Measurements from ENCODE around the gene STPG4. TPM values are rescaled to one million over a fixed set of nuclear protein-coding genes. Genes with fewer than 3 reads are reported as not detected.

STPG4 gene
- total RNA-seq, 1 experiment from 2014 or later = 10.6 TPM

DNA sequence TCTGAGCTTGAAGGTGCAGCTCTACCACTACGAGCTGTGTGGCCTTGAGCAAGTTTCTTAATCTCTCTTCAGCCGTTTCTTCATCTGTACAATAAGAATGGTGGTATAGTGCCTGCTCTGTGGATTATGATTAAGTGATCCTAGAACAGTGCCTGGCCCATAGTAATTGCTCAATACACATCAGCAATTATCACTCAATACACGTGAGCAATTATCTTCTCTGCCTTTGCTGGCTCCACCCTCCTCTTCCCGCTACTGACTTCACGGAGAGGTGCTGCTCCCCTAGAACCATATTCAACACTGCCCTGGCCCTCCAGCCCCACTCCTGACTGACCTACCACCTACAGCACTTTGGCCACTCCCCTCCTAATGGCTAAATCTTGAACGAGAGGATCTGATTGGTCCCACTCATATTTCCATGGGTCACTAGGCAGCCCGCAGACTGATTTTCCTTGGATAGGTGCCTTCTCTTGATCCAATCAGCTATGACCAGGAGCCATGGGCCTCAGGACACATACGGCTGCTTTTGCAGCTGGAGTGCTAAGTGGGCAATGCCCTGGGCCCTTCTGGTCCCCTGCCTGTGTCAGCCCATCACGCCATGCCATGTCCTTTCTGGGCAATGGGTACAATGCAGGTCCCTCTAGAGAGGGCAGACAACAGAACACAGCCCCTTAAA lies 77.5 kb downstream of the STPG4 start:
- Histone ChIP-seq H2AFZ (ENCODE audit: low read depth, low read length, poor library complexity, severe bottlenecking) (no peak overlapping the region), H3K4me2 (ENCODE audit: low read length) (peak overlapping the region; percentile 75), H3K4me3 (replicated peaks in 1 of 2; ENCODE audit: low read depth in 1 of 2, low read length in 2 of 2) (peak overlapping the region; percentile 10 to 44; a peak in 3 of 4 replicates), H3K9me2 (ENCODE audit: insufficient read depth) (no peaks in the 10 kb centered on the region), H3K9ac (ENCODE audit: low read length) (peak overlapping the region; percentile 66), H3K27ac (ENCODE audit: low read depth, low read length) (peak overlapping the region; percentile 95), H4K20me1 (ENCODE audit: insufficient read depth) (no peaks in the 10 kb centered on the region), H3K36me3 (ENCODE audit: control insufficient read depth in 1 of 2, insufficient read depth in 2 of 2, low read length in 2 of 2) (0 out of 4 replicates have a peak, but pooled peaks cover 0 to 3% of the 10 kb centered on the region in 2 experiments), H3K79me2 (ENCODE audit: insufficient read depth, low read length) (peaks cover 90% of the 10 kb centered on the region), H3K4me1 (ENCODE audit: control insufficient read depth in 1 of 2, insufficient read depth in 2 of 2, low read length in 2 of 2) (peaks cover 65 to 92% of the 10 kb centered on the region in 2 experiments), H3K9me3 (ENCODE audit: control insufficient read depth in 1 of 2, insufficient read depth in 1 of 2, low read depth in 1 of 2, low read length in 2 of 2) (no peaks in the 10 kb centered on the region), H3K27me3 (ENCODE audit: insufficient read depth, low read length) (no peaks in the 10 kb centered on the region)
- TF ChIP-seq, protein P1, sequence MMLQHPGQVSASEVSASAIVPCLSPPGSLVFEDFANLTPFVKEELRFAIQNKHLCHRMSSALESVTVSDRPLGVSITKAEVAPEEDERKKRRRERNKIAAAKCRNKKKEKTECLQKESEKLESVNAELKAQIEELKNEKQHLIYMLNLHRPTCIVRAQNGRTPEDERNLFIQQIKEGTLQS (IDR thresholded peaks at IDR 0.05) = no peak
- TF ChIP-seq CEBPB (IDR thresholded peaks at IDR 0.05; ENCODE audit: low read depth) = no peak
- TF ChIP-seq SP1 (IDR thresholded peaks at IDR 0.05; ENCODE audit: low read depth) = no peak
- TF ChIP-seq CBX3 (IDR thresholded peaks at IDR 0.05; ENCODE audit: low read depth) = no peak
- no peak for TF ChIP-seq RAD21 (IDR thresholded peaks at IDR 0.05; ENCODE audit: low read depth)
- TF ChIP-seq, protein P2, sequence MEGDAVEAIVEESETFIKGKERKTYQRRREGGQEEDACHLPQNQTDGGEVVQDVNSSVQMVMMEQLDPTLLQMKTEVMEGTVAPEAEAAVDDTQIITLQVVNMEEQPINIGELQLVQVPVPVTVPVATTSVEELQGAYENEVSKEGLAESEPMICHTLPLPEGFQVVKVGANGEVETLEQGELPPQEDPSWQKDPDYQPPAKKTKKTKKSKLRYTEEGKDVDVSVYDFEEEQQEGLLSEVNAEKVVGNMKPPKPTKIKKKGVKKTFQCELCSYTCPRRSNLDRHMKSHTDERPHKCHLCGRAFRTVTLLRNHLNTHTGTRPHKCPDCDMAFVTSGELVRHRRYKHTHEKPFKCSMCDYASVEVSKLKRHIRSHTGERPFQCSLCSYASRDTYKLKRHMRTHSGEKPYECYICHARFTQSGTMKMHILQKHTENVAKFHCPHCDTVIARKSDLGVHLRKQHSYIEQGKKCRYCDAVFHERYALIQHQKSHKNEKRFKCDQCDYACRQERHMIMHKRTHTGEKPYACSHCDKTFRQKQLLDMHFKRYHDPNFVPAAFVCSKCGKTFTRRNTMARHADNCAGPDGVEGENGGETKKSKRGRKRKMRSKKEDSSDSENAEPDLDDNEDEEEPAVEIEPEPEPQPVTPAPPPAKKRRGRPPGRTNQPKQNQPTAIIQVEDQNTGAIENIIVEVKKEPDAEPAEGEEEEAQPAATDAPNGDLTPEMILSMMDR (IDR thresholded peaks at IDR 0.05 in 2 of 3, conservative IDR thresholded peaks at IDR 0.05 in 1 of 3; ENCODE audit: borderline replicate concordance in 1 of 3, insufficient read depth in 1 of 3, low read depth in 2 of 3, low read length in 2 of 3) = no peak
- TF ChIP-seq, protein P3, sequence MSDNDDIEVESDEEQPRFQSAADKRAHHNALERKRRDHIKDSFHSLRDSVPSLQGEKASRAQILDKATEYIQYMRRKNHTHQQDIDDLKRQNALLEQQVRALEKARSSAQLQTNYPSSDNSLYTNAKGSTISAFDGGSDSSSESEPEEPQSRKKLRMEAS (IDR thresholded peaks at IDR 0.05) = no peak
- TF ChIP-seq SIN3A (IDR thresholded peaks at IDR 0.05; ENCODE audit: low read depth) = no peak
- TF ChIP-seq EZH2phosphoT487 (IDR thresholded peaks at IDR 0.05; ENCODE audit: borderline replicate concordance) = no peak
- no peak for TF ChIP-seq ZFX (IDR thresholded peaks at IDR 0.05)
- TF ChIP-seq SRF (IDR thresholded peaks at IDR 0.05; ENCODE audit: low read depth) = no peak
- no peak for TF ChIP-seq POLR2A (IDR thresholded peaks at IDR 0.05; ENCODE audit: borderline replicate concordance, extremely low read depth, insufficient read depth, insufficient read length)
- TF ChIP-seq, protein P4, sequence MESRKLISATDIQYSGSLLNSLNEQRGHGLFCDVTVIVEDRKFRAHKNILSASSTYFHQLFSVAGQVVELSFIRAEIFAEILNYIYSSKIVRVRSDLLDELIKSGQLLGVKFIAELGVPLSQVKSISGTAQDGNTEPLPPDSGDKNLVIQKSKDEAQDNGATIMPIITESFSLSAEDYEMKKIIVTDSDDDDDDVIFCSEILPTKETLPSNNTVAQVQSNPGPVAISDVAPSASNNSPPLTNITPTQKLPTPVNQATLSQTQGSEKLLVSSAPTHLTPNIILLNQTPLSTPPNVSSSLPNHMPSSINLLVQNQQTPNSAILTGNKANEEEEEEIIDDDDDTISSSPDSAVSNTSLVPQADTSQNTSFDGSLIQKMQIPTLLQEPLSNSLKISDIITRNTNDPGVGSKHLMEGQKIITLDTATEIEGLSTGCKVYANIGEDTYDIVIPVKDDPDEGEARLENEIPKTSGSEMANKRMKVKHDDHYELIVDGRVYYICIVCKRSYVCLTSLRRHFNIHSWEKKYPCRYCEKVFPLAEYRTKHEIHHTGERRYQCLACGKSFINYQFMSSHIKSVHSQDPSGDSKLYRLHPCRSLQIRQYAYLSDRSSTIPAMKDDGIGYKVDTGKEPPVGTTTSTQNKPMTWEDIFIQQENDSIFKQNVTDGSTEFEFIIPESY (IDR thresholded peaks at IDR 0.05; ENCODE audit: extremely low read depth, insufficient replicate concordance, low read length) = no peak
- no peak for TF ChIP-seq TCF7L2 (IDR thresholded peaks at IDR 0.05; ENCODE audit: borderline replicate concordance, extremely low read depth, insufficient read depth, insufficient read length)
- TF ChIP-seq EGR1 (IDR thresholded peaks at IDR 0.05; ENCODE audit: low read depth) = no peak
- TF ChIP-seq FOSL1 (IDR thresholded peaks at IDR 0.05; ENCODE audit: low read depth) = no peak
- TF ChIP-seq POLR2AphosphoS5 (IDR thresholded peaks at IDR 0.05; ENCODE audit: low read depth, low read length) = no peak
- TF ChIP-seq ZNF274 (IDR thresholded peaks at IDR 0.05; ENCODE audit: low read depth, low read length) = no peak
- TF ChIP-seq JUND (IDR thresholded peaks at IDR 0.05) = no peak
- TF ChIP-seq, protein P5, sequence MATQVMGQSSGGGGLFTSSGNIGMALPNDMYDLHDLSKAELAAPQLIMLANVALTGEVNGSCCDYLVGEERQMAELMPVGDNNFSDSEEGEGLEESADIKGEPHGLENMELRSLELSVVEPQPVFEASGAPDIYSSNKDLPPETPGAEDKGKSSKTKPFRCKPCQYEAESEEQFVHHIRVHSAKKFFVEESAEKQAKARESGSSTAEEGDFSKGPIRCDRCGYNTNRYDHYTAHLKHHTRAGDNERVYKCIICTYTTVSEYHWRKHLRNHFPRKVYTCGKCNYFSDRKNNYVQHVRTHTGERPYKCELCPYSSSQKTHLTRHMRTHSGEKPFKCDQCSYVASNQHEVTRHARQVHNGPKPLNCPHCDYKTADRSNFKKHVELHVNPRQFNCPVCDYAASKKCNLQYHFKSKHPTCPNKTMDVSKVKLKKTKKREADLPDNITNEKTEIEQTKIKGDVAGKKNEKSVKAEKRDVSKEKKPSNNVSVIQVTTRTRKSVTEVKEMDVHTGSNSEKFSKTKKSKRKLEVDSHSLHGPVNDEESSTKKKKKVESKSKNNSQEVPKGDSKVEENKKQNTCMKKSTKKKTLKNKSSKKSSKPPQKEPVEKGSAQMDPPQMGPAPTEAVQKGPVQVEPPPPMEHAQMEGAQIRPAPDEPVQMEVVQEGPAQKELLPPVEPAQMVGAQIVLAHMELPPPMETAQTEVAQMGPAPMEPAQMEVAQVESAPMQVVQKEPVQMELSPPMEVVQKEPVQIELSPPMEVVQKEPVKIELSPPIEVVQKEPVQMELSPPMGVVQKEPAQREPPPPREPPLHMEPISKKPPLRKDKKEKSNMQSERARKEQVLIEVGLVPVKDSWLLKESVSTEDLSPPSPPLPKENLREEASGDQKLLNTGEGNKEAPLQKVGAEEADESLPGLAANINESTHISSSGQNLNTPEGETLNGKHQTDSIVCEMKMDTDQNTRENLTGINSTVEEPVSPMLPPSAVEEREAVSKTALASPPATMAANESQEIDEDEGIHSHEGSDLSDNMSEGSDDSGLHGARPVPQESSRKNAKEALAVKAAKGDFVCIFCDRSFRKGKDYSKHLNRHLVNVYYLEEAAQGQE (IDR thresholded peaks at IDR 0.05; ENCODE audit: low read depth) = no peak
- intact Hi-C loops (cut with micrococcal nuclease) = loop anchor here (1.0 kb wide), 1 partner anchor 34 kb away; no protein-coding TSS in a partner anchor
- TSS peak; percentile 72 for BruUV-seq (replicated peaks)
- CTCF ChIA-PET = interaction anchor here (1.3 to 2.0 kb wide), 2 partner anchors 10 to 246 kb away, joined by 5 to 6 read pairs; no protein-coding TSS in a partner anchor
- RAD21 ChIA-PET (ENCODE audit: low non-redundant PET in 1 of 2, low total read pairs in 2 of 2, uncharacterized antibody in 2 of 2, unreplicated experiment in 2 of 2) = interaction anchor here in 1 of 2 experiments (1.0 kb wide), 1 partner anchor 11 kb away, joined by 4 read pairs; no protein-coding TSS in a partner anchor
- POLR2A ChIA-PET = interaction anchor here (0.8 to 2.0 kb wide), 3 partner anchors 11 to 61 kb away, joined by 3 to 7 read pairs (median 5); no protein-coding TSS in a partner anchor
- ATAC-seq (peak; percentile 57), DNase-seq (ENCODE audit: low read depth, low spot score) (peak; percentile 50)
